Lower leg skin (tissue), 3 donors: ENCODE measurements around the gene MACF1.

Experiments used
- POLR2A ChIP-seq, 2 donors: fragments of 450-650 bp; IDR thresholded peaks; one replicate each; pipeline ENCODE4 v1.6.1; 2016 to 2017; ENCODE audit warnings: antibody characterized with exemption in 2 of 2, mild to moderate bottlenecking in 1 of 2, moderate library complexity in 1 of 2
- TF ChIP-seq, protein P1 (sequence below), 3 donors: fragments of 450-650 bp; IDR thresholded peaks; one replicate each; pipeline ENCODE4 v1.5.1; 2016; ENCODE audit warnings: antibody characterized with exemption in 3 of 3, mild to moderate bottlenecking in 3 of 3, moderate library complexity in 2 of 3

DNA sequence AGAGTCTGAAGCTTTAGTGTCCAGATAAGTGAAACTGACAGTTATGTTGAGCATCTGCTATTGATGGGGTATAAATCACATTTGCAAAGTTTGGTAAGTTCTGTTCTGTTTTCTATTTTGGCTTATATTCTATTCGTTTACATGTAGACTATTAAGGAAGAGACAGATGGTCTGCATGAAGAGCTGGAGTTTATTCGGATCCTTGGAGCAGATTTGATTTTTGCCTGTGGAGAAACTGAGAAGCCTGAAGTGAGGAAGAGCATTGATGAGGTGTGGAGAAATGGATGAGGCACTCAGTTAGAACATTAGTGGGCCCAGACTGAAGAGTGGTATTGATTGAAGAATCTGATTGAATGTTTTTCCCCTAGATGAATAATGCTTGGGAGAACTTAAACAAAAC lies 236.4 kb downstream of the MACF1 start:
- TF ChIP-seq, protein P1, sequence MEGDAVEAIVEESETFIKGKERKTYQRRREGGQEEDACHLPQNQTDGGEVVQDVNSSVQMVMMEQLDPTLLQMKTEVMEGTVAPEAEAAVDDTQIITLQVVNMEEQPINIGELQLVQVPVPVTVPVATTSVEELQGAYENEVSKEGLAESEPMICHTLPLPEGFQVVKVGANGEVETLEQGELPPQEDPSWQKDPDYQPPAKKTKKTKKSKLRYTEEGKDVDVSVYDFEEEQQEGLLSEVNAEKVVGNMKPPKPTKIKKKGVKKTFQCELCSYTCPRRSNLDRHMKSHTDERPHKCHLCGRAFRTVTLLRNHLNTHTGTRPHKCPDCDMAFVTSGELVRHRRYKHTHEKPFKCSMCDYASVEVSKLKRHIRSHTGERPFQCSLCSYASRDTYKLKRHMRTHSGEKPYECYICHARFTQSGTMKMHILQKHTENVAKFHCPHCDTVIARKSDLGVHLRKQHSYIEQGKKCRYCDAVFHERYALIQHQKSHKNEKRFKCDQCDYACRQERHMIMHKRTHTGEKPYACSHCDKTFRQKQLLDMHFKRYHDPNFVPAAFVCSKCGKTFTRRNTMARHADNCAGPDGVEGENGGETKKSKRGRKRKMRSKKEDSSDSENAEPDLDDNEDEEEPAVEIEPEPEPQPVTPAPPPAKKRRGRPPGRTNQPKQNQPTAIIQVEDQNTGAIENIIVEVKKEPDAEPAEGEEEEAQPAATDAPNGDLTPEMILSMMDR (IDR thresholded peaks at IDR 0.05): no peak
- no peak for TF ChIP-seq POLR2A (IDR thresholded peaks at IDR 0.05)
